Pulmonary artery endothelial cell (primary cell): ENCODE measurements around the gene SLC30A3. TPM values are rescaled to one million over a fixed set of nuclear protein-coding genes. Genes with fewer than 3 reads are reported as not detected.
"Not testable (repeated sequence)": the region's sequence is repeated elsewhere in the genome, so short reads cannot be mapped to it uniquely, and the experiment has no call there.

Experiments
- DNase-seq: peaks from one replicate; pipeline ENCODE4 v3.0.0-alpha.2; 2011; ENCODE audit warnings: low read depth, low spot score
- total RNA-seq: library from RNA; depleted of rRNA; stranded (reverse); fragments of >200 nt; gene quantifications from 2 replicates; pipeline ENCODE4 v1.2.3, GENCODE V29; 2014

SLC30A3 gene
- total RNA-seq, 1 donor from 2014 or later = not detected

DNA sequence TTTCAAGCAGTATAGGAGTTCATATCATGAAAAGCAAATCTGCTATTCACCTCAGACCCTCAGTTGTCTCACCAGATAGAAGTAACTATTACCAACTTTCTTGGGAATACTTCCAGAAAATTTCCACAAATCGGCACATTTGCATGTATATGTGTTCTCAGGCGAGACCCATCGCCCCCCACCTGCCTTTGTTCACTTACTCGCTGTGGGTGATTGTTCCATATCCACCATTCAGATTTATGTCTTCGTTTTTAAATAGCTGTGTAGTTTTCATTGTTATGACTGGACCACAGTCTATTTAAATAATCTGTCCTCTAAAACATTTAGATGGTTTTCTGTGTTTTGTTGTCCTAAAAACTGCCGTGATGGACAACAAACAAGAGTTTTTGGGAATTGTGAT lies 22.6 kb upstream of the SLC30A3 start:
- DNase-seq = no peak

DNA sequence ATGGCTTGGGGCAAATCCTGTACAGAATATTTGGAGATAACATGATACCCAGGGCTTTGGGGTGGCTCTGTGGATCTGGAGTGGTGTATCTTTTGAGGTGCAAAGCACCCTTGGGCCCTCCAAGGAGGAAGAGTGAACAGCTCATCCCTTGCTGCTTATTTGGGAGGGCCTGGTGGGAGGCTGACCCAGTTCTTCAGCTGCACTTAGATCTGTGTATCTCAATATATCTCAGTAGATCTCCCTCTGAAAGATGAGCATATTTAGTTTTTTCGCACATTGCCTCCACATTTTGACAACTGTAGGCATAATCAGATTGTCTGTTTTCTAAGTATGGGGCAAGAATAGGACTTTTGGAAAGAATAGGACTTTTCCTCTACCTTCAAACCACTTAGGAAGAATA lies 22.1 kb upstream of the SLC30A3 start:
- no peak for DNase-seq

DNA sequence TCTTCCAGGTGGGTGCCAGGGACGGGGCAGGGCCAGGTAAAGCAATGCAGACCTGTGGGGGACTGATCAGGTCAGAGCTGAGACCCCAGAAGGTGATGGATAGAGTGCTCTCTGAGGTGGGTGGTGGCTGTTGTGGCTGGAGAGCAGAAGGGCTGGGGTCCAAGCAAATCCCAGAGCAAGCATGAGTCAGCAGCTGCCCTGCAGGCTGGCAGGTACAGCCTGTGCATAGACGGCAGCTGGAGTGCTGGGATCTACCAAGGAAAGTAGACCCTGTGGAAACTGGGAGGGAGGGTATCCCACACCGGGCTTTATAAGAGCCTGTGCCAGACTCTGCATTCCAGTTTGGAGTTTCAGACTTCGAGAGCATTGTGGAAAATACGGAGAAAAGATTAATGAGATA lies 20.0 kb upstream of the SLC30A3 start:
- DNase-seq = no peak

DNA sequence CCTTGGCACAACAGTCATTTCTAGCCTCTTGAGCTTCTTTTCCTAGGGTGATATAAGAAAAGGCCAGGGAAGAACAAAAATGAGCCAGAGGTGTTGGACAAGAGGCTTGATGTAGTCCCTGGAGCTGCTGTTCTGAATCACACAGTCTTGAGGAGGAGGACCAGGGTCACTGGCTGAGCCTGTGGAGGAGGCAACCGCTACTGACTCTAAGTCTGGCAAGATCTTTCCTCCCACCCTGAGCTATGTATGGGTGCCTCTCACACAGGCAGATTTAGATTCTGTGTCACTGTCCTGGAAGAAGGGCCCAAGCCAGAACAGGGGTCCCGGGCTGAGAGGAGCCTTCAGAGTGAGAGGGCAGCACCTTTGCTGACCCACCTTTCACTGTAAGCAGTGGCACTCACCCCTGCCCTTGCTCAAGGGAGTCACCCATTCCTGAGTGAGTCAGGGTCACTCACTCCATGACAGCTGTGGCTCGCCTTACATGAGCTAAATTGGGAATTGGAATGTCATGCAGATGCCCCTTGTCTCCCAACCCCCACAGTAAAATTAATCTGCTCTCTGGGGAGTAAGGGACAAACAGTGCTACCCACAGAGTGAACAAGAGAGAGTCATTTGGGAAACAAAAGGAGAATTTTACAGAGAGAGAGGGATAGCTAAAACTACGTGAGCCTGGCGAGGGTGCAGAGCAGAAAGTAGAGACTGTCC lies 19.2 kb upstream of the SLC30A3 start, which contains the start of gene TRIM54:
Gene TRIM54 (plus strand): TSS at position 575 of the 705 bp plus-strand sequence. CDS start 303 bp downstream, outside the sequence.
- DNase-seq = no peak

DNA sequence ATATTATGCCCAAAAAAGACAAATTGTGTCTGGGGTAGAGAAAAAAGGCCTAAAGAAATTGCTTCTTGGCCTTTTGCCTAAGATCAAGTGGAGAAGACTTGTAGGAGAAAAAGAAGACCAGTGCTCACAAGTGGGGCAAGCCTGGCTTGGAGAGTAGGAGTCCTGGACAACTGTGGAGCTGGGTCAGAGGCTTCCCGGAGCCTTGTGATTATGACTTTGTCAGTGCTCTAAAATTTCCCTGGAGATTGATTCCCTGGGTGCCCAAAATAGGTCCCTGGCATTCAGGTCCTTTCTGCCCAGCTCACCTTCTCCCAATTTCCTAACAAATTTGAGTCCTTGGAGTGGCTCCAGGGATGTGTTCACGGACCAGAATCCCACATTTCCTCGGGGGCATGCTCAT lies 18.6 kb upstream of the SLC30A3 start:
- DNase-seq = no peak

DNA sequence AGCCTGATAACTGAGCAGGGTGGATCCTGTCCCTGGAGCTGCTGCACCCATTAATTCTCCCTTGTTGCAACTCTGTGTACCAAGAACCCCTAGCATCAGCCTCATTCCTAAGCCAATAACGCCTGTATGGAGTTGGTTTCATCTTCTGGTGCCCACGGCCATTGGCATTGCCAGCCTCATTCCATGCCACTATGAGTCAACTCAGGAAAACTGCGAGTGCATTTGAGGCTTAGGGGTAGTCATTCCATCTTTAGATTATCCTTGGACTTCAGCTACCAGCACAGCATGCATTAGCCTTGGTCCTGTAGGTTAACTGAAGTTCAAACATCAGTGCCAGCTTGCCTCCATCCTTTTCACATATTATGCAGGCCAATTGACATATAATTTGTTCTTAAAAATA lies 18.0 kb upstream of the SLC30A3 start:
- no peak for DNase-seq

DNA sequence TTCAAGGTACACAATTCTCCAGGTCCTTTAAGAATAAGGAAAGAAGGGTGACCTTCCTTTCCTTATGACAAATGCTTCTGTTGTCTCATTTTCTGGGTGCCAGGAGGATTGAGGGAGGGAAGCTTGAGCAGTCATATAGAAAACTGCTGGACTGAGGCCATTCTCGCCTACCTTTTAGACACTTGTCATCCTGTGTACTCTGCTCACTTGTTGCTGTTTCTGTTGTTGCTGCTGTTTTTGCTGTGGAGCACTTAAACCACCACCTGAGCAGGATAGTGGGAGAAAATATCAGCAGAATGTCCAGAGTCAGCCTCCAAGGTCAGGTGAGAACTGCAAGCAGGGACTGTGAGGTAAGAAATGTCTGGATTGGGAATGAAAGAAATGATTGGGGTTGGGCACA lies 15.2 kb upstream of the SLC30A3 start:
- DNase-seq = no peak

DNA sequence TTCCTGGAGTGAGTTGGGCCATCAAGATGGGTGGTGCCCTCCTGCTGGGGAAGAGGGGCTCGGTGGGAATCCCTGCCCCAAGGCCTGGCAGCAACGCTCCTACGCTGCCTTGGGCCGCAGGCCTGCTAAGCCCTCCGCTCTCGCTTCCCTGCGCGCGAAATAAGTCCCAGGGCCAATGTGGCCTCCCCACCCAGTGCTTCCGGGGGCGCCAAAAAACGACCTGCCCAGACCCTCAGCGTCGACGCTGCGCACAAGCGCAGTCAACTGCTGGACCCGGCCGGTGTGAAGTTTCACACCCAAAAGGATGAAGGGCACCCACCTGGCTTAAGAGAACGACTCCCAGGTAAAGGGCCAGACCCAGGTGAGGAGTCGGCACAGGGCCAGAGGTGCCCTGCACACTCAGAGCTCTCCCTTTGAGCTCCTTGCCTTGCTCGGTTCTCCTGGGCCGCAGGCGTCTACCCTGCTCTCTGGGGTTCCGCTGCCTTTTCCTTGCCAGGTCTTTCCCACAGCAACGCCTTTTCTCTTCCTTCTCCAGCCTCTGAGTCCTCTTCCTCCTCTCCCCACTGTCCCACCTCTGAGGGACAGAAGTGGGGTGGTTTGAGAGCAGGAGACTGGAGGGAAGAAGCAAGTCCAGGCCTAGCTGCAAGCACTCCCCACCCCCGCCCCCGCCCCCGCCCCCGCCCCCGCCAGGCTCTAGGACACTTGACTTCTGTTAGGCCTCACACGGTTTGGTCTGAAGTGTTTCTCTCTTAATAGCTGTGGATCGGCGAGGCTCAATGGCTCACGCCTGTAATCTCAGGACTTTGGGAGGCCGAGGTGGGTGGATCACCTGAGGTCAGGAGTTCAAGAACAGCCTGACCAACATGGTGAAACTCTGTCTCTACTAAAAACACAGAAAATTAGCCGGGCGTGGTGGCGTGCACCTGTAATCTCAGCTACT lies 12.6 kb upstream of the SLC30A3 start, which contains the start of gene DNAJC5G:
Gene DNAJC5G (plus strand): TSS at position 223 of the 940 bp plus-strand sequence. CDS start 1,296 bp downstream, outside the sequence.
- no peak for DNase-seq

DNA sequence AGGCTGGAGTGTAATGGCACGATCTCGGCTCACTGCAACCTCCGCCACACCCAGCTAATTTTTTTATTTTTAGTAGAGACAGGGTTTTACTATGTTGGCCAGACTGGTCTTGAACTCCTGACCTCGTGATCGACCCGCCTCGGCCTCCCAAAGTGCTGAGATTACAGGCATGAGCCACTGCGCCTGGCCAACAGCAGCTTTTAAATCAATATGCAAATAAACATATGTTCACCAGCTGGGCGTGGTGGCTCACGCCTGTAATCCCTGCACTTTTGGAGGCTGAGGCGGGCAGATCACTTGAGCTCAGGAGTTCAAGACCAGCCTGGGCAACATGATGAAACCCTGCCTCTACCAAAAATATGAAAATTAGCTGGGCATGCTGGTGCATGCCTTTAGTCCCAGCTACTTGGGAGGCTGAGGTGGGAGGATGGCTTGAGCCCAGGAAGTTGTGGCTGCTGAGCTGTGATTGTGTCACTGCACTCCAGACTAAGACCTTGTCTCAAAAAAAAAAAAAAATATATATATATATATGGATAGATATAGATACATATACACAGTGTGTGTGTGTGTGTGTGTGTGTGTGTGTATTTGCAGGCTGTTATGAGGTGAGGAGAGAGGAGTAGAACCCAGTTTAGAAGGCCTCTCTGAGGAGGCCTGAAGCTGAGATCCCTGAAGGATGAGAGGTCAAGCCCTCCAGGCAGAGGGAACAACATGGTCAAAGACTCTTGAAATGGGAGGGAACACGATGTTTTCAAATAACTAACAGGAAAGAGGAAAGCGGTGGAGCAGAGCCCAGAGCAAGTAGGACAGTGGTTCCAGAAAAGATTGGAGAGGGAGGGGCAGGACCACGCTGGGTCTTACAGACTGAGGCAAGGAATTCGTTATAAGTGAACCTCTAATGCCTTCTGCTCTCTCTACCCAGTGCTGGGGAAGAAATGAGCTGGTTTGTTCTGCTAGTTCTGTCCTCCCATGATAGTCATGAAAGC lies 10.0 kb upstream of the SLC30A3 start:
- DNase-seq = not testable (repeated sequence)

DNA sequence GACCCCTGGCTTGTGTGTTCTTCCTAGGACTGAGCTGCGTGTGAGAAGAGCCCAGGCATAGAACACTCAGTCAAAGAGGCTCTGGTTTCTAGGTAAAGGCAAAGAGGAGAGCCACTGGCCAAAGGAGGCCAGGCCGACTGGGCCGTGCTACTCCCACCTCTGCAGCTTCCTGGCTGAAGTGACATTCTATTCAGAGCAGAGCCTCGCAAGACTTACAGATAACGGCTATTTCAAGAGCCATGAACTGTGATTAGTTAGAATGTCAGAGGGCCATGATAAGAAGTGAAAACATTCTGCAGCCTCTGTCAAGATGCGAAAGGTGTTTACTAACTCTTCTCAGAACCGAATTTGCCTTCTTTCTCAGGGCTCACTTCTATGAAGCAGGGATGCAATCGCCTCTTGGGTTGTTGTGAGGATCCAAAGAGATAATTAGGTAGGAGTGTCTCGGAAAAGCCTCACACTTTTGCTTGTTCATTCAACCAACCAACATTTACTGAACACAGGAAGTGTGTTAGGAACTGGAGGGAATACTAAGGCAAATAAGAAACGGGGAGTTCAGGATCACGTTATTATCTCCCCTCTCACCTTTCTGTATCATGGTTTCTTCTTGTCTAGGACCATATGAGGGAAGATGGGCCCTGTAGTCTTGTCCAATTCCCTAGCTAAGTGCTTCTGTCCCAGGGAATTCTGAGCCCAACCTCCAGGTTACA lies 8.9 kb upstream of the SLC30A3 start:
- no peak for DNase-seq

DNA sequence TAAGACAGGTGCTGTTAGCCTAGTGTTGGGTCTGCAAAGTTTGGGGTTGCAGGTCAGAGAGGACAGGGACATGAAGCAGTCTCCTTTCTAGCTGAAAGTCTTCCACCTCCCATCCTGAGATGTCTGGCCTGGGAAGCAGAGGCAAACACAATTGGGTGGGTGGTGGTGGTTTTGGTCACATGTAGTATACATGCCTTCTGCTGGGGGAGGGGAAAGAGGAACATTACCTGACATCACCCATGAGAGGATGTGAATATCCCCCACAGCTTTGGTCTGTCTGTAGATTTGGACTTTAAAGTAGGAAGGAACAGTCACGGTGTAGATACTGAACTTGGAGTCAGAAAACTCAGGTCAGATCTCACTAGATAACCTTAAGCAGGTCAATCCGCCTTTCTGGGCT lies 7.8 kb upstream of the SLC30A3 start:
- DNase-seq = no peak

DNA sequence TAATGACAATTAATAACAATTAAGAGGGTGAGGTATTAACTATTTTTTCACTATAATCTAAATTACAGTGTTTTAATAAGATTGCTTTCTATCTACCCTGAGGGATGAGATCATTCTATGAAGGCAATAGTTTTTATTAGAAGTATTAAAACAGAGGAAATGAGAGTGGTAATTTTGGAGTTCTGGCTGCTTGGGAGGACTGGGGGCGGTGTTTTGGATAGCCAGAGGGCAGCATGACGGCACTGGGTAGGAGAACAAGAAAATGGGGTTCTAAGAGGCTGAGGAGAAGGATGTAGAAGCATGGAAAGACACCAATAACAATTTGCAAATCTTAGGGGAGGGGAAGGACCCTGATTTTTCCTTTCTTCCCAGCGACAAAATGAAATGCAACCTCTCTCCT lies 7.3 kb upstream of the SLC30A3 start:
- no peak for DNase-seq

DNA sequence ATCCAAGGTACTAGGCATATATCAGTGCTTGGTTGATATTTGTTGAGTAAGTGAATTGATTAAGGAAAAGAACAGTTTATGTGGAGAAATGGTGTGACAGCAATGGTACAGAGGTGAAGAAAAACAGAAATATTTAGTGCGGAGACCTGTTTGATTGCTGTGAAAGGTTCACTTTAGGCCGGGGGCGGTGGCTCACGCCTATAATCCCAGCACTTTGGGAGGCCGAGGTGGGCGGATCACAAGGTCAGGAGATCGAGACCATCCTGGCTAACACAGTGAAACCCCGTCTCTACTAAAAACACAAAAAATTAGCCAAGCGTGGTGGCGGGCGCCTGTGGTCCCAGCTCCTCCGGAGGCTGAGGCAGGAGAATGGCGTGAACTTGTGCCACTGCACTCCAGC lies 5.4 kb upstream of the SLC30A3 start:
- not testable (repeated sequence) for DNase-seq

DNA sequence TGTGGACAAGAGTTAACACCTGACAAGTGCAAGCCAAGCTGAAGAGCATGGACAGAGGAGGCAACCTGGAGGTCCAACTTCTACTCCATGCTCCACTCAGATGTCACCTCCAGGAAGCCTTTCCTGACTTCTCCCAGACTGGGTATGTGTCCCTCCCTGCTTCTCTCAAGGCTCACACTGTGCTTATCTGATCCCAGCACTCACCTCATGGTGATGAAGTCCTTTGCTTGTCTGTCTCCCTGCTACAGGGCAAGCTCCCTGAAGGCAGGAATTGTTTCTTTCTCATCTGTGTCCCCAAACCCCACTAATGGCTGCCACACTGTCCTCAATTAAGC lies 2.7 kb upstream of the SLC30A3 start:
- DNase-seq = no peak

DNA sequence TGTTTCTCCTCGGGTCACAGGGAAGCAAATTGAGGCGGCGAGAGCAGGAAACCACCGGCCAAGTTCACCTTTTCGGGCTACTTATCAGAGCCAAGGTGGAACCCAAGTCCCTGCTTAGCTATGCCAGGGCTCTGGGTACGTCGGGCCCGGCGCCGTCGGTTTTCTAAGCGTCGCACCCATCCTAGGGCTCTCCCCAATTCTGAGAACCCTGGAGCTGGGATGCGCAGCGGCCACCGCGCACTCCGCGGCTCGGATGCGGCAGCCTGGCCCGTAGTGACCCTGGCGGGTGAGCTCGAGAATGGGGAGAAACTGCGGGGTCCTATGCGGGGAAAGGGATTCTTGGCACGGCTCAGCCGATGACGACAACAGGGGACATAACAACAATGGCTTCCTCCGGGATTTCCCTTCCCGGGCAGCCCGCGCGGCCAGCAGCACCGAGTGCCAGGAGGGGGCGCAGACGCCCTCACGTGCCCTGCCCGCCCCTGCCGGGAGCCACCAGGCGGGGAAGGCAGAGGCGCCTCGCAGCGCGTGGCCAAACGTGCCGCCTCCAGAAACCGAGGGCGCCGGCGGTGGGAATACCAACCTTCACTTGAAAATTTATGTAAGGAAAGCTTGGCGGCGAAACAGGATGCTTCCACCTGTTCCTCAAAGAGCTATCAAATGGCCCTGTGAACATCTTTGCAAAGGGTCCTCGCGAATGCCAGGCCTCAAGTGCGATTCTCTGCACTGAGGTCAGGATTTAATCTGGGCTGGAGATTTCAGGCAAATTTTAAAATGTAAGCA lies 2.1 kb upstream of the SLC30A3 start:
- no peak for DNase-seq

DNA sequence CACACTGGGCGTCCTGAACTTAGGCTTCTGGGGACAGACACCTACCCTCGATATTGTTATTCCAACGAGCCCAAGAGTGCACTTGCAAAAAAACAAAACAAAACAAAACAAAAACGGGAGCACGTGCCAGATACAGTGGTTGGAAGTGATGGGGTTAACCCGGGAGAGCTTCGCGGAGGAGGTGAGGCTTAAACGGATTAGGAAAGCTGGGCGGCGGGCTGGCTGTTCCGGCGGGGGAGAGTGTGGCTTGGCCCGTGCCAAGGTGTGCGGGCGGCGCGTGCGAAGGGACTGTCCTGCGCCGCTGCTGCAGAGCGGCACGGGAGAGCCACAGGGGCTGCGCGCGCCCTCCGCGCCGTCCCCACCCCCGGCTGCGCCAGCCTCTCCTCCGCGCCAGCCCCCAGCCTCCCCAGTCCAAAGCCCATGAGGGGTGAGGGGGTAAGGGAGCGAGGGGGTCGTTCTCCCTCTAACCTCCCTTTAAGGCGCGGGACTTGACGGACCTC lies 1.5 kb upstream of the SLC30A3 start:
- no peak for DNase-seq

DNA sequence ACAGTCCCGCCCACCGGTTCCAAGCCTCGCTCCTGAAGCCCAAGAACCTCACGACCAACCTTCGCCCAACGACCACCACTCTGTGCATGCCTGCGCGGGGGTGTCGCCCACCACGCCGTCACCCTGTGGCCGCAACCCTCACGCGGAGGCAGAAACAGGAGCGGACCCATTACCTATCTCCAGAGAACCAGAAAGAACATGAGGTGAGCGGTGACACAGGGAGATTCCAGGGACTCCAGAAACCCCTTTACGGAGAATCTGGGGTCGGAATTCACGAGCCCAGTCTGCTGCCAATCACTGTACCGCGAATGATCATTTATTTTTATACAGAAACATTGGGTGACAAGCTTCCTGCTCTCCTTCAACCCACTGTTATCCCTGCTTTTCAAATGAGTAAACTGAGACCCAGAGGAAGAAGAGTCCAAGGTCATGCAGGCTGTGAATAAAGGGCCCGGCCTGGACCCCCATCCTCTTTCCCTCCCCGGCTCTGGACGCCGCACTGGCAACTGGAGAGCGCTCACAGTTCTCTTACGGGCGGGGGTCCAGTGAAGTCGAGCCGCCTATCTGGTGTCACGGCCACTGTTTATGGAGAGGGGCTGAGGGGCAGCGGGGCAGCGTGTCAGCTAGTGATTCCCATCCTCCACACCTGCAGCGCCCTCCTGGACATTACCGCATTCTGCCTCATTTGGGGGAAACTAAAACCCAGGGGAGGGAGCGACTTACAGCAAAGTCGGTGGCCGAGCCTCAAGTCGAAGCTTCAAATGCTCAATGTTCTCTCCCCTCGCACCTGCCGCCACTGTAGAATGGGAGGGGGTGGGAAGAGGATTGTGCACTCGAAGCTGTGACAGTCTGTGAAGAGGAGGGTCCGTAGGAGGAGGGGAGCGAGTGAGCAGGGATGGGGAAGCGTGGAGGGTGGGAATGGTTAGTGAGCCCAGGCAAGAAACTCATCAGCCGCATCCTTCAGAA lies 723 bp upstream of the SLC30A3 start:
- DNase-seq = no peak

DNA sequence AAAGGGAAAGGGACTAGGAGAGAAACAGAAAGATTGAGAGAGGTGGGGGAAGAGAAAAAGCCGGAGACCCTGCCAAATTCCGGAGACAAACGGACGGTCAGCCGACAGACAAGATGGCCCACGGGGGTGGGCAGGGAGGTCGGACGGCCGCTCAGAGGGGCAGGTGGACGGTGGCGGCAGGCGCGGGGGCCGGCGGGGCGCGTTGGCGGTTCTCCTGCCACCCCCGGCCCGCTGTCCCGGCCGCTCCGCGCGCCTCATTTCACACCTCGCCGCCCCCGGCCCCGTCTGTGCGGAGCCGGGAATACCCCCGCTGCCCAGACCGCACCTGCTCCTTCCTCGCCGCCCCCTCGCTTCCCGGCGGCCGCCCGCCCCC lies 935 bp downstream of the SLC30A3 start:
- no peak for DNase-seq
